ENCODE results near the gene UBAP2. TPM values are rescaled to one million over a fixed set of nuclear protein-coding genes. Genes with fewer than 3 reads are reported as not detected.
A peak's percentile ranks its signal among the peaks of the same experiment; 100 is the strongest.

UBAP2 gene
- total RNA-seq, 1 experiment from 2014 or later: 60.8 TPM

DNA sequence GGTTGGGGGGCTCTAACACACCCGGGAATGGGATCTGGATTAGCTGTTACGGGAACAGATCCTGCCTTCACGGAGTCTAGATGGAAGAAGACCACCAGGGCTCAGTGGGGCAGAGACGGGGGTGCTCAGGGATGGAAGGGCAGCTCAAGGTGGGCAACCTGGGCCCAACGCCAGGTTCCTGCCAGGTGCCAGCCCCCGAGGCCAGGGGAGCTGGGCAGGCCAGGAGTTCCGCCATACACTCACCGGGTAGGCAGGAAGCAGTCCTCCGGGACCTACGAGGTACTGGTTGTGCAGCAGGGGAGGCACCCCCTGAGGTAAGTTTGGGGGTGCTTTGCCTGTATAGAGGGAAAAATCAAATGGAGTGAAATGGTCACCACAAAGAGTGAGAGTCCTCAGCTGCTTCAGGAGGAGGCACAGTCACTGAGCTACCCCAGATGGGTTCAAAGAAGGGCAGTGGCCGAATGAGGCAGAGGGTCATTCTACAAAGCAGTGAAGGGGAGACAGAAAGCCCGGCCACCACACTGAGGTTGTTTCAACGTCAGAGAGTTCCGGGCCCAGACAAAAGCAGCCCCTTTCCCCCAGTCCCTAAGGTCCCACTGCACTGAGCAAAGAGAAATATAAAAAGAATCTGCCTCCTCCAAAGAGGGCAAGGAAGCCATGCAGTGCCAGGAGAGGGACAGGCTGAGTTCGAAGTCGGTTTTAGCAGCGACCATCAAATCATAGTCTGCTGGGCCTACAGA lies 121.8 kb downstream of the UBAP2 start:
- no peaks in the 10 kb centered on the region for H3K4me1 ChIP-seq (ENCODE audit: insufficient read depth, low read length)
- no peak overlapping the region for H3K4ac ChIP-seq (ENCODE audit: low read depth, low read length)
- H3K27me3 ChIP-seq (ENCODE audit: insufficient read depth, low read length): peaks cover 2% of the 10 kb centered on the region; the same call in 1 of the 2 replicates
- Mint-ChIP-seq H3K36me3 (ENCODE audit: insufficient read depth in 1 of 3, low read depth in 3 of 3) (peaks cover 39 to 93% (median 77%) of the 10 kb centered on the region in 3 experiments; a peak in 6 of 7 replicates), H3K9me3 (no peaks in the 10 kb centered on the region; a peak in 1 of 5 replicates), H3K4me1 (peaks cover 3 to 16% of the 10 kb centered on the region in 2 experiments; a peak in 2 of 4 replicates), H3K27me3 (ENCODE audit: low read depth) (peaks cover 1% of the 10 kb centered on the region; the same call in 1 of the 2 replicates), H3K27ac (peak overlapping the region in 2 of 3 experiments; percentile 70 to 98; a peak in 4 of 7 replicates), H3K4me3 (no peak overlapping the region)
- no peak overlapping the region for H3K56ac ChIP-seq (ENCODE audit: insufficient read length, low read depth, low read length)
- H2AK5ac ChIP-seq (ENCODE audit: insufficient read length, low read length): no peak overlapping the region
- H3T11ph ChIP-seq (ENCODE audit: low read length): no peak overlapping the region
- no CpG with 5 or more reads among the region's 17 CpGs for WGBS (ENCODE audit: extremely low coverage, insufficient read length, low lambda C conversion rate)
- no peak overlapping the region for H4K91ac ChIP-seq (ENCODE audit: insufficient read length, low read depth, low read length)
- H4K20me1 ChIP-seq (ENCODE audit: control insufficient read depth, insufficient read depth, insufficient read length): no peaks in the 10 kb centered on the region
- H4K5ac ChIP-seq (ENCODE audit: insufficient read length, low read depth, low read length): no peak overlapping the region
- no peak overlapping the region for H2BK5ac ChIP-seq (ENCODE audit: insufficient read length, low read length)
- no peak overlapping the region for H3K14ac ChIP-seq (ENCODE audit: insufficient read depth, low read length)
- no peak overlapping the region for H3K4me2 ChIP-seq (ENCODE audit: insufficient read depth, insufficient read length, low read length)
- no peak overlapping the region for H3K23ac ChIP-seq (ENCODE audit: insufficient read length, low read depth, low read length)
- no peaks in the 10 kb centered on the region for H3K79me1 ChIP-seq (ENCODE audit: insufficient read depth, low read depth, low read length, poor library complexity, severe bottlenecking)
- H3K18ac ChIP-seq (ENCODE audit: insufficient read length, low read depth, low read length): no peak overlapping the region
- H3K9me3 ChIP-seq (ENCODE audit: control insufficient read depth, low read depth, low read length): no peaks in the 10 kb centered on the region
- H3K23me2 ChIP-seq (ENCODE audit: insufficient read length, low read depth, low read length, poor library complexity, severe bottlenecking): no peaks in the 10 kb centered on the region
- TF ChIP-seq, protein P1, sequence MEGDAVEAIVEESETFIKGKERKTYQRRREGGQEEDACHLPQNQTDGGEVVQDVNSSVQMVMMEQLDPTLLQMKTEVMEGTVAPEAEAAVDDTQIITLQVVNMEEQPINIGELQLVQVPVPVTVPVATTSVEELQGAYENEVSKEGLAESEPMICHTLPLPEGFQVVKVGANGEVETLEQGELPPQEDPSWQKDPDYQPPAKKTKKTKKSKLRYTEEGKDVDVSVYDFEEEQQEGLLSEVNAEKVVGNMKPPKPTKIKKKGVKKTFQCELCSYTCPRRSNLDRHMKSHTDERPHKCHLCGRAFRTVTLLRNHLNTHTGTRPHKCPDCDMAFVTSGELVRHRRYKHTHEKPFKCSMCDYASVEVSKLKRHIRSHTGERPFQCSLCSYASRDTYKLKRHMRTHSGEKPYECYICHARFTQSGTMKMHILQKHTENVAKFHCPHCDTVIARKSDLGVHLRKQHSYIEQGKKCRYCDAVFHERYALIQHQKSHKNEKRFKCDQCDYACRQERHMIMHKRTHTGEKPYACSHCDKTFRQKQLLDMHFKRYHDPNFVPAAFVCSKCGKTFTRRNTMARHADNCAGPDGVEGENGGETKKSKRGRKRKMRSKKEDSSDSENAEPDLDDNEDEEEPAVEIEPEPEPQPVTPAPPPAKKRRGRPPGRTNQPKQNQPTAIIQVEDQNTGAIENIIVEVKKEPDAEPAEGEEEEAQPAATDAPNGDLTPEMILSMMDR (conservative IDR thresholded peaks at IDR 0.05): no peak
- no peaks in the 10 kb centered on the region for H3K79me2 ChIP-seq (ENCODE audit: insufficient read depth, low read length)
- H2AFZ ChIP-seq (ENCODE audit: low read length): no peak overlapping the region
- no peak overlapping the region for H4K8ac ChIP-seq (replicated peaks; ENCODE audit: insufficient read length, low read depth, low read length)
- H3K27ac ChIP-seq (ENCODE audit: insufficient read length, low read depth, low read length): no peak overlapping the region
- H3K9ac ChIP-seq (ENCODE audit: extremely low read depth, insufficient read length, low read length): no peak overlapping the region
- H2BK20ac ChIP-seq (ENCODE audit: low read depth, low read length, poor library complexity, severe bottlenecking): no peak overlapping the region
- H2BK15ac ChIP-seq (ENCODE audit: low read depth, low read length): no peak overlapping the region
- H2BK120ac ChIP-seq (ENCODE audit: low read depth, low read length, poor library complexity, severe bottlenecking): no peak overlapping the region
- DNase-seq: no peak
- H2BK12ac ChIP-seq (ENCODE audit: insufficient read length, low read depth, low read length): no peak overlapping the region

Data from H9 (cell line).